Small intestine (tissue), 7 donors: ENCODE data around the gene TENT4B. TPM values are rescaled to one million over a fixed set of nuclear protein-coding genes. Genes with fewer than 3 reads are reported as not detected.

Experiments
- DNase-seq, 2 donors: peaks; one replicate each; pipeline versions ENCODE4 v3.0.0 to v3.0.0-alpha.2; 2013
- FAIRE-seq: peaks from 2 replicates; lab custom pipeline; 2012; peaks lifted over from hg19 to GRCh38; lab: Jason Lieb, UNC
- H3K27ac ChIP-seq, 3 donors: one replicate each; pipeline ENCODE4 v1.5.1; 2013; ENCODE audit warnings: low read length in 2 of 3, mild to moderate bottlenecking in 2 of 3, control low read depth in 1 of 3, inconsistent platforms in 1 of 3, low read depth in 1 of 3, moderate library complexity in 1 of 3
- H3K27me3 ChIP-seq, 3 donors: one replicate each; pipeline ENCODE4 v1.6.1; 2013; ENCODE audit warnings: low read length in 3 of 3, inconsistent platforms in 1 of 3; ENCODE audit not compliant: control insufficient read depth in 3 of 3, insufficient read depth in 3 of 3
- H3K36me3 ChIP-seq, 3 donors: one replicate each; pipeline ENCODE4 v1.6.1; 2013; ENCODE audit warnings: low read length in 3 of 3, inconsistent platforms in 1 of 3, low read depth in 1 of 3, mild to moderate bottlenecking in 1 of 3, moderate library complexity in 1 of 3; ENCODE audit not compliant: control insufficient read depth in 3 of 3, insufficient read depth in 2 of 3
- H3K4me1 ChIP-seq, 3 donors: one replicate each; pipeline ENCODE4 v1.6.1; 2013; ENCODE audit warnings: low read length in 2 of 3, inconsistent platforms in 1 of 3, low read depth in 1 of 3, mild to moderate bottlenecking in 1 of 3, moderate library complexity in 1 of 3; ENCODE audit not compliant: control insufficient read depth in 3 of 3, insufficient read depth in 2 of 3
- H3K4me3 ChIP-seq, 3 donors: one replicate each; pipeline ENCODE4 v1.5.1; 2013; ENCODE audit warnings: low read length in 3 of 3, control low read depth in 1 of 3, inconsistent platforms in 1 of 3, low read depth in 1 of 3, mild to moderate bottlenecking in 1 of 3, moderate library complexity in 1 of 3
- H3K9me3 ChIP-seq, 2 donors: one replicate each; pipeline ENCODE4 v1.6.1; 2013; ENCODE audit warnings: low read depth in 1 of 2, low read length in 1 of 2; ENCODE audit not compliant: control insufficient read depth in 2 of 2, insufficient read depth in 1 of 2
- WGBS, 3 donors: extraction: QIAGEN DNeasy Blood & Tissue Kit; methylation state at CpG; one replicate each; pipeline ENCODE4 v1.1.7; 2013; 5-methylcytosine and 5-hydroxymethylcytosine counted together
- polyA plus RNA-seq, 4 donors: library from polyadenylated mRNA; stranded (reverse) in 3 of 4; unstranded in 1 of 4; fragments of 200-250 nt in 3 of 4; fragments of 120-200 nt in 1 of 4; gene quantifications; one replicate each; pipeline versions ENCODE4 v1.2.1 to v1.2.3, GENCODE V29; 2013
- donor health status: healthy with polysubstance abuse.
- donor health status: control.
- donor health status: control.
- donor health status: Bipolar disorder and iron deficiency.
- donor health status: healthy.

TENT4B gene
- polyA plus RNA-seq, 4 donors, result 5.1 to 19.4 (median 7.4) TPM

DNA sequence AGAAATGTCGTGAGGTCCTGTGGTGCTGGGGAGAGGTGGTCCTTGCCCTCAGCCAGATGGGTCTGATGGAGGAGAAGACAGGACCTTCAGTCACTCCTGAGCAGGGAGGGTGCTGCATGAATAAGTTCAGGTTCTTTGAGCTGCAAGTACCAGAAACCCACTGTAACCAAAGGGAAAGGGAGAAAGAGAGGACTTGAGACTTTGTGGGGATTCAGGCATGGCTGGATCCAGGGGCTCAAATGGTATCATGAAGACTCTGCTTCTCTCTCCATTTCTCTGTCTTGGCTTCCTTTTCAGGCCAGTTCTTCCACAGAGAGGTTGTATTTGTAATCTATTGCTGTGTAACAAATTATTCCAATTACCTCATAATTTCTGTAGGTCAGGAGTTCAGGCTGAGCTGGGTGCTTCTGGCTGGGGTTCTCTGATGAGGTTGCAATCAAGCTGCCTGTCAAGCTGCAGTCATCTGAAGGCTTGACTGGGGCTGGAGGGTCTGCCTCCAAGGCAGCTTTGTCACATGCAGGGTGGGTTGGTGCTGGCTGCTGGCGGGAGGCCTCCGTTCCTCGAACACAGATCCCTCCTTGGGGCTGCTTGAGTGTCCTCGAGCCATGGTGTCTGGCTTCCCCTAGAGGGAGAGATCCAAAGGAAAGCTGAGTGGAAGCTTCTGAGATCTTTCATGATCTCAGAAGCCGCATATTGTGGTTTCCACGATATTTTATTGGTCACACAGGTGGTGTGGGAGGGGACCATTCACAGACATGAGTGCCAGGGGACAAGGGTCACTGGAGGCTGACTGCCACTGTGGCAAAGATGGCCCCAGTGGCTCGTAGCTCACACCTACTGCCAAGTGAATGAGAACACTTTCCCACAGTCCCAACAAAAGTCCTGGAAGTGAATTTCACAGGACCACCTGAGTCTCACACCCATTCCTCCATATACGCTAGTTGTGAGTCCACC is 107.4 kb downstream of the TENT4B start:
- no peaks in the 10 kb centered on the region for H3K36me3 ChIP-seq
- no peak overlapping the region for H3K27ac ChIP-seq
- FAIRE-seq (no peak), DNase-seq (peak in 1 of 2 donors; percentile 25)
- H3K4me3 ChIP-seq, result no peak overlapping the region
- H3K27me3 ChIP-seq, result no peaks in the 10 kb centered on the region
- H3K9me3 ChIP-seq, result peaks cover 0 to 9% of the 10 kb centered on the region in 2 donors
- WGBS, 3 donors, result 72 to 86% (median 78%) methylated on average over 9 of the region's 9 CpGs
- H3K4me1 ChIP-seq, result peaks cover 0 to 16% (median 0%) of the 10 kb centered on the region in 3 donors

DNA sequence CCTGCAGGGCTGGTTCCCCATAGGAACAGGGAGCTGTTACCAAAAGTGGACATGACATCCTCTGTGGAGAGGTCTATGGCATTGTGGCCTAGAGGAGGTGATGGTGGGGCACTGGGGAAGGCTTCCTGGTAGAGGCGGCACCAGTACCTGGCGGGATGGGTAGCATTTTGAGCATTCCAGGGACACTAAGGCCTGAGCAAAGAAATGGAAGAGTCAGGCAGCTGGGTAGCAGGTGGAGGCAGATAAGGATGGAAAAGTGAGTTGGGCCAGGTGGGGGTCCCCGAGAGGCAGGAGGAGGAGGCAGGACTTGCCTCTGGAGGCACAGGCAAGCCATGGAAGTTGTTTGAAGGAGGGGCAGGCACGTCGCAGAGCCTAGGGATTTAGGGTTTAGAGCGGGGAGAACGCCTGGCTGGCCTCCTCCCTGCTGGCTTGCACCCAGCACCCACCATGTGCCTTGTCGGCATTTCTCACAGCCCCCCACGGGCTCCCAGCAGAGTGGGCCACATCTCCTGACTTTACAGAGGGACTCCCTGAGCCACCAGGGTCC is 108.1 kb downstream of the TENT4B start:
- H3K9me3 ChIP-seq, result peaks cover 0 to 7% of the 10 kb centered on the region in 2 donors
- no peak for DNase-seq
- peaks cover 0 to 23% (median 0%) of the 10 kb centered on the region in 3 donors for H3K4me1 ChIP-seq
- no peaks in the 10 kb centered on the region for H3K36me3 ChIP-seq
- WGBS, 3 donors, result 80 to 82% (median 82%) methylated on average over 9 of the region's 9 CpGs
- H3K27ac ChIP-seq, result no peak overlapping the region
- H3K4me3 ChIP-seq, result no peak overlapping the region
- H3K27me3 ChIP-seq, result no peaks in the 10 kb centered on the region
- FAIRE-seq, result no peak

DNA sequence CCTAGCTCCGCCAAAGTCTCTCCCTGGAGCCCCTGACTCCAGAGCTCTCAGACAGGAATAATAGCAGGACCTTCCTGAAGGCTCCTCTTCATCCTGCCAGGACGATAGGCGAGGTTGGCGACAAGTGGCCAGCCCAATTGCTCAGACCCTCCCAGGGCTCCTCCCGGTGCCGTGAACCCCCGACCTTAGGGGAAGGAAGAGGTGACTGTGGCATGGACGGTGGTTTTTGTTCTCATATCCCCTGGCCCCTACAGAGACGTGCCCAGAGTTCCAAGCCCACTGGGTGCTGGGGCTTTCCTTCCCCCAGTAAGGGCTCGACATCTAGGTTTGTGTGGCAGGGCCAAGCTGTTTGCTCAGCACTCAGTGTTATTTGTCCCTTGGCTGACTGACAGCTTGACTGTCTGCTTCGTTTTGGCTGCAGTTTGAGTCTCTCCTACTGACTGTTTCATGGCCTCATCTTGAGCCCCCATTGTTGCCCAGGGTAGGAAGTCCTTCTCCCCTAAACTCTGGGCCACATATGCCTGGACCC is 108.7 kb downstream of the TENT4B start:
- Histone ChIP-seq H3K4me1 (peaks cover 0 to 27% (median 0%) of the 10 kb centered on the region in 3 donors), H3K27me3 (no peaks in the 10 kb centered on the region), H3K9me3 (peaks cover 0 to 7% of the 10 kb centered on the region in 2 donors), H3K36me3 (no peaks in the 10 kb centered on the region), H3K4me3 (no peak overlapping the region), H3K27ac (no peak overlapping the region)
- no peak for FAIRE-seq
- 61 to 82% (median 70%) methylated on average over 11 of the region's 11 CpGs for WGBS, 3 donors
- DNase-seq, result no peak

DNA sequence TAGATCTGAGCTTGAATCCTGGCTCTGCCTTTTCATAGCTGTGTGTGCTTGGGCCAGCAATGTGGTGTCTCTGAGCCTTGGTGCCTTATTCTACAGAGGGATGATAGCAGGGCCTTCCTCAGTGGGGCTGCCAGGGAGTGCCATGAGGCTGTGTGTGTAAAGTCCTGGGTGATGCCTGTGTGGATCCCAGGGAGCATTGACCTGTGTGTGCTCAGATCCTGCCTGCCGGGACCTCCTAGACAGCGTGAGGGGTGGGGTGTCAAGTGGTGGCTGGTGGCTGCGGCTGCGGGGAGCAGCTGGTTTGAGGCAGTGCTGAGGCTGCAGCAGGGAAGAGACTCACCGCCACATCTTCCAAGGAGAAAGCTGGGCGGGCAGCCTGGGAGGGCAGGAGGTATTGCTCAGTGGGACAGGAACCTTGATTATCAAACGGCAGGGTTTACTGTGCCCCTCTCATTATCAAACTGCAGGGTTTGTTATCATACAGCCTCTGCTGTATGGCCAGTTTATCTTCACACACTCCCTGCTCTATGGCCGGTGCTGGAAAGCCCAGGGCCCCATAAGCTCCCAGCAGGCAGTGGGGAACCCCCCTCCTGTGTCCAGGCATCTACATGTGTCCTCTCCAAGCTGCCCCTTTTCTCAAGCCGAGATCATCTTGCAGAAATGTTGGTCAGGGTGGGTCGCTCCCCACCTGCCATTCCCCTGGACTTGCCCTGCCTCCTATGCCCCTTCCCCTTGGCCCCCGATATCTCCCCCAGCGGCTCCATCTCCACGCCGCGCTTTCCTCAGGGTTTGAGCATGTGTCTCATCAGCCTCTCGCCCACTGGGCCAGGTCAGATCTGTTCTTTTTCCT is 110.2 kb downstream of the TENT4B start:
- Histone ChIP-seq H3K9me3 (peaks cover 0 to 7% of the 10 kb centered on the region in 2 donors), H3K27ac (peak overlapping the region in 1 of 3 donors; percentile 1), H3K36me3 (no peaks in the 10 kb centered on the region), H3K4me3 (no peak overlapping the region), H3K4me1 (peaks cover 0 to 32% (median 0%) of the 10 kb centered on the region in 3 donors), H3K27me3 (no peaks in the 10 kb centered on the region)
- WGBS, 3 donors, result 60 to 70% (median 67%) methylated on average over 16 of the region's 16 CpGs
- DNase-seq (peak in 1 of 2 donors; percentile 54), FAIRE-seq (no peak)

DNA sequence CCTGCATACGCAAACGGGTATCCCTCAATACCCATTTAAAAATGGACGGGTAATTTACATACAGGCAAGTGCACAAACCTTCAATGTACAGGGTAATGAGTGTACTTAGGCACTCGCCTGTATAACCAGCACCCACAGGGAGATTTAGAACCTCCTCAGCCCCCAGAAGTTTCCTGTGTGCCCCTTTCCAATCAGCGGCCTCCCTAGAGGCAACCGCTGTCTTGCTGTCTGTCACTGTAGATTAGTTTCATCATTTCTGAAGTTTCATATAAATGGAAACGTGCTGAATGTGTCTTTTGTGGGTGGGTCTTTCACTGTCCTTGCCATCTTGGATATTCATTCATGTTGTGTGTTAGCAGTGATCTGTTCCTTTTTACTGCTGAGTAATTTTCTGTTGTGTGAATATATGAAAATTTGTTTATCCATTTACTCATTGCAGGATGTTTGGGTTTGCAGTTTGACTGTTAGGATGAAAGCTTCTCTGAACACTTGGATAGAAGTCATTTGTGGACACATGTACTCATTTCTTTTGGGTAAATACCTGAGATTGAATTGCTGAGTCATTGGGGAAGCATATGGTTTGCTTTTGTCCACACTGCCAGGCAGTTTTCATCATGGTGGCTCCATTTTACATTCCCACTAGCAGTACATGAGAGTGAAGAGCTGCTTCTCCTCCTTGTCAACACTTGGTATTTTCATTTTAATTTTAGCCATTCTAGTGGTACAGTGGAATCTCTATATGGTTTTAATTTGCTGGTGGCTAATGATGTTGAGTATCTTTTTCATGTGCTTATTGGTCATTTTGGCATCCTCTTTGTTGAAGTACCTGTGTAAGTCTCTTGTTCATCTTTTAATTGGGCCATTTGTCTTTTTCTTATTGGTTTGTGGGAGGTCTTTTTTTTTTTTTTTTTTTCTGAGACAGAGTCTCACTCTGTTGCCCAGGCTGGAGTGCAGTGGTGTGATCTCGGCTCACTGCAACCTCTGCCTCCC is 111.1 kb downstream of the TENT4B start:
- H3K27me3 ChIP-seq, result no peaks in the 10 kb centered on the region
- no peaks in the 10 kb centered on the region for H3K36me3 ChIP-seq
- H3K27ac ChIP-seq, result peak overlapping the region in 1 of 3 donors; percentile 1
- FAIRE-seq (no peak), DNase-seq (no peak)
- no peak overlapping the region for H3K4me3 ChIP-seq
- peaks cover 0 to 7% of the 10 kb centered on the region in 2 donors for H3K9me3 ChIP-seq
- 78 to 80% (median 78%) methylated on average over 7 of the region's 8 CpGs for WGBS, 3 donors
- H3K4me1 ChIP-seq, result peaks cover 0 to 32% (median 0%) of the 10 kb centered on the region in 3 donors

DNA sequence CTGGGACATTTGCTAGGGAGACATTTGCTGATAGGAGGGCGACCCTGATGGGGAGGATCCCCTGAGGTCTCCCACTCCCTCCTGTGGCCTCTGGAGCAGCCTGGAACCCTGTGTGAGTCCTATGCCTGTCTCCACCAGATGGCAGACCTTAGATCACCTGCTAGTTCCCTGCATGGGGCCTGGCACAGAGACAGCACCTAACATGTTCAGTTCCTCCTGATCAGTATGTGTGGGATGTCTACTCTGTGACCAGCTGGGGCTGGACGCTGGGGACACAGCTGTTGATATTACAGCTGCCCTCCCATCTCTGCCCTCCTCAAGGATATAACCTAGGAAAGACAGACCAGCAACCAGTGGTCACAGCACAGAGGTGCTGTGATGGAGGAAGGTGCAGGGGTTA is 112.2 kb downstream of the TENT4B start:
- DNase-seq (peak; percentile 49 to 50), FAIRE-seq (no peak)
- Histone ChIP-seq H3K36me3 (no peaks in the 10 kb centered on the region), H3K4me1 (peaks cover 0 to 32% (median 0%) of the 10 kb centered on the region in 3 donors), H3K4me3 (no peak overlapping the region), H3K27ac (no peak overlapping the region), H3K9me3 (peaks cover 0 to 7% of the 10 kb centered on the region in 2 donors), H3K27me3 (no peaks in the 10 kb centered on the region)
- 52 to 64% (median 63%) methylated on average over 2 of the region's 2 CpGs for WGBS, 3 donors

DNA sequence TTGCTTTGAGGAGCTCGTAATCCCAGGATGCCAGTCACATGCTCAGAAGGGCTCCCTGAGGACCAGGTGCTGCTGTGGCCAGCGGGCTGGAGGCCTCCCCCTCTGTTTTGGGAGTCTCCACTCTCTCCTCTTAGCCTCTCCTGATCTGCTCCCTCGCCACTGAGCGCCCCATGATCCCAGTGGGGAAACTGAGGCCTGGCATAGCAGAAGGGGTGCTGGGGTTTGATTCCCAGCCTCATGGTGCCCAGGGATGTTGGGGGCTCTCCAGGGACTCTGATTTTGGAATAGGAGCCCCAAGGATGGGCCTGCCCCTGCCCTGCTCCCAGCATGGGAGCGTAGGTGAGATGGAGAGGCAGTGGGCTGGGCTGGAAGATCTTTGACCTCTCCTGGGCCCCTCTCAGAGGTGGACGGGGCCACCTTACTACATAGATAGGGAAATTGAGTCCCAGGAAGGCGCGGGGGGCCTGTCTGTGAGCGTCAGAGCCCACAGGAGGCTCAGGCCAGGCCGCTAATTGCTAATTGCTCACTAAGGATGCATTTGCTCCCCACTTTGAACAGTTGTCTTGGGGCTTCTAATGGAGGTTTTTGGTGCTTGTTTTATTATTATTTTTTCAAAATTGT is 112.7 kb downstream of the TENT4B start:
- H3K4me3 ChIP-seq, result no peak overlapping the region
- no peaks in the 10 kb centered on the region for H3K27me3 ChIP-seq
- no peaks in the 10 kb centered on the region for H3K36me3 ChIP-seq
- peak overlapping the region in 1 of 3 donors; percentile 38 for H3K27ac ChIP-seq
- H3K4me1 ChIP-seq, result peaks cover 0 to 30% (median 0%) of the 10 kb centered on the region in 3 donors
- WGBS, 3 donors, result 83 to 93% (median 91%) methylated on average over 9 to 10 of the region's 10 CpGs
- FAIRE-seq, result no peak
- DNase-seq, result no peak
- peaks cover 0 to under 1% of the 10 kb centered on the region in 2 donors for H3K9me3 ChIP-seq
